ENCODE results near the gene HIGD2B.

HIGD2B gene, protein sequence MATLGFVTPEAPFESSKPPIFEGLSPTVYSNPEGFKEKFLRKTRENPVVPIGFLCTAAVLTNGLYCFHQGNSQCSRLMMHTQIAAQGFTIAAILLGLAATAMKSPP

DNA sequence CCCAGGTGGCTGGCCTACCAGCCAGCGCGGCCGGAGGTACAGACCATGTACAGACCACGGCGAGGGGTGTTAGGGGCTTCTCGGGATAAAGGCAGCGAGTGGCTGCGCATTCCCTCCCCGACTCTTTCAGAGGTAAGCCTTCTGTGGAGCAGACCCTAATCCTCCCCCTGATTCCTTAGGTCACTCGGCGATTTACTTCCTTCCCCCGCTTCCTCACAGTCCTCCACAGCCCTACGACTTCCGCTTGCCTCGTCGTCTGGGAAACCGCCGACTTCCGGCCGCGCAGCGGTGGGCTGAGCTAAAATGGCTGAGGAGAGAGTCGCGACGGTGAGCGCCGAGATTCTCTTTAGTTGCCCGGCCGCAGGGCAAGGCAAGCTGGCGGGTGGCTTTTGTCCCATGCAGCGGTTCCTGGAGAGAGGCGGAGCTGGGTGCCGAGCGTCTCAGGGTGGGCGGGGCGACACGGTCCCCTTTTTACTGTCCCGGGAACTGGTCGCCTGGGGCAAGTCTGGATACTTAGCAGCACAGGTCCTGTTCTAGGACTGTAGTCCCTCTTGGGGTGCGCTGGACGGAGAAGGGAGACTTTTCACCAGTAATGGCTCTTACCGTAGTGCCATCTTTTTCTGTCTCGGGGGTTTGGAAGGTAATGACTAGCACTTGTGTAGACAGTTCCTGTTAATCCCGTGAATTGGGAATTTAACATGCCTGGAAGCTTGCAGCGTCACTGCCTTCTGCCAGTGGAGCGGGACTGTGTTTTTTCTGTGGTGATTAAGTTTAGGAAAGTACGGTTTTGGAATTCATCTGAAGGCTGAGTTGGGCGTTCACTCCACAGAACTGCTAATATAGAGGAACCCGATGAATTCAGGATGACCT is at the start of gene HIGD2B, which contains the start of gene BBS4:
Gene HIGD2B, minus strand, starts transcription at position 258 of the 870 bp plus-strand sequence. CDS start 9,808 bp downstream, outside the sequence.
Gene BBS4, plus strand, starts transcription at position 283 of the 870 bp plus-strand sequence. Its CDS starts 21 bp downstream, at position 304.
- CTCF ChIA-PET, result interaction anchor here (0.8 to 8.0 kb wide), 6 partner anchors 8 to 27 kb away, joined by 3 to 53 read pairs (median 4); no protein-coding TSS in a partner anchor
- TF ChIP-seq, protein P1, sequence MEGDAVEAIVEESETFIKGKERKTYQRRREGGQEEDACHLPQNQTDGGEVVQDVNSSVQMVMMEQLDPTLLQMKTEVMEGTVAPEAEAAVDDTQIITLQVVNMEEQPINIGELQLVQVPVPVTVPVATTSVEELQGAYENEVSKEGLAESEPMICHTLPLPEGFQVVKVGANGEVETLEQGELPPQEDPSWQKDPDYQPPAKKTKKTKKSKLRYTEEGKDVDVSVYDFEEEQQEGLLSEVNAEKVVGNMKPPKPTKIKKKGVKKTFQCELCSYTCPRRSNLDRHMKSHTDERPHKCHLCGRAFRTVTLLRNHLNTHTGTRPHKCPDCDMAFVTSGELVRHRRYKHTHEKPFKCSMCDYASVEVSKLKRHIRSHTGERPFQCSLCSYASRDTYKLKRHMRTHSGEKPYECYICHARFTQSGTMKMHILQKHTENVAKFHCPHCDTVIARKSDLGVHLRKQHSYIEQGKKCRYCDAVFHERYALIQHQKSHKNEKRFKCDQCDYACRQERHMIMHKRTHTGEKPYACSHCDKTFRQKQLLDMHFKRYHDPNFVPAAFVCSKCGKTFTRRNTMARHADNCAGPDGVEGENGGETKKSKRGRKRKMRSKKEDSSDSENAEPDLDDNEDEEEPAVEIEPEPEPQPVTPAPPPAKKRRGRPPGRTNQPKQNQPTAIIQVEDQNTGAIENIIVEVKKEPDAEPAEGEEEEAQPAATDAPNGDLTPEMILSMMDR (IDR thresholded peaks at IDR 0.05; ENCODE audit: control extremely low read depth, extremely low read depth, low read depth, missing control alignments), result no peak
- DNase-seq (ENCODE audit: extremely low spot score), result peak; percentile 88
- POLR2A ChIA-PET, result interaction anchor here (0.5 kb wide), 1 partner anchor 372 kb away, joined by 8 read pairs; no protein-coding TSS in a partner anchor

DNA sequence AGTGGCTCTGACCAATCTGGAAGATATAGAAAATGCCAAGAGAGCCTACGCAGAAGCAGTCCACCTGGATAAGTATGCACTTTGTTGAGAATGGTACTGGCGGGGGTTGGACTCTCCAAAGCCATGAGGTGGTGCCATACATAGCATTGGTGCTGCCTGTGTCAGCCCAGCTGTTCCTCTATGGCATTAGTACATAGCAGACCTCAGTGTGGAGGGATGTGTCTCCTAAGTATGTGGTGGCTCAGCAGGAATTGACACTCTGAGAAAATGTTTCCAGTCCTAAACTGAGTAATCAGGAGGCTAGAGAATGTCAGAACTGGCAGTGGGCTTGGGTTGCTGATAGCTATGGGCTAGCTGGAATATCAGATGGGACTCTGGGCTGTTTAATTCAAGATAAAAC is 49.1 kb upstream of the HIGD2B start:
- ChIA-PET POLR2A (no interaction called here), CTCF (interaction anchor here (0.8 to 6.9 kb wide), 5 partner anchors 8 to 136 kb away, joined by 3 to 74 read pairs (median 4); no protein-coding TSS in a partner anchor)
- DNase-seq (ENCODE audit: extremely low spot score), result no peak
- TF ChIP-seq, protein P1 (IDR thresholded peaks at IDR 0.05; ENCODE audit: control extremely low read depth, extremely low read depth, low read depth, missing control alignments), result no peak

DNA sequence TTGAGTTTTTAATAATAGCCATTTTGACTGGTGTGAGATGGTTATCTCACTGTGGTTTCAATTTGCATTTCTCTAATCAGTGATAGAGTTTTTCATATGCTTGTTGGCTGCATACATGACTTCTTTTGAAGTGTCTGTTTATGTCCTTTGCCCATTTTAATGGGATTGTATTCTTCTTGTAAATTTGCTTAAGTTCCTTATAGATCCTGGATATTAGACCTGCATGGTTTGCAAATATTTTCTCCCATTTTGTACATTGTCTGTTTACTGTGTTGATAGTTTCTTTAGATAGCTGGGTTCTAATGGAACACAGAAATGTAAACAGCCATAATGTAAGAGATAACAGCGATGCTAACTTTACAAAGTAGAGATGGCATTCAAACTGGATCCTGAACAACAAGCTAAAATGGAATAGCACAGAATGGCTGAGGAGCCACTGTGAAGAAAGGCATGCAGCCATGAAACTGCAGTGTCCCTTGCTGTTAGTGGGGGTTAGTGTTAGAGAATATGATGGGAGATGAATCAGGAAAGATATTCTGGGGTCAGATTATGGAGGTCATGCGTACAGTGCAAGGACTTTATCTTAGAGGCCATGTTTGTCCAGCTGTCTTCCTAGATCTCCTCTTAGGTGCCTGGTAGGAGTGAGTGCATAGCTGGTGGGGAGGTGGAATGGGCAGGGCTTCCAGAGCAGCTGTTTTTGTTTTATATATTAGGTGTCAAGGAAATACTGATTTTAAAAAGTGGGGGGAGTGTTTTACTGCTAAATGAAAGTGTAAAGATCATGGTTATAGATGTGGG is 48.2 kb upstream of the HIGD2B start:
- ChIA-PET CTCF (interaction anchor here (0.9 to 6.9 kb wide), 7 partner anchors 9 to 135 kb away, joined by 3 to 74 read pairs (median 3); no protein-coding TSS in a partner anchor), POLR2A (interaction anchor here (0.6 kb wide), 1 partner anchor 48 kb away, joined by 8 read pairs; no protein-coding TSS in a partner anchor)
- TF ChIP-seq, protein P1 (IDR thresholded peaks at IDR 0.05; ENCODE audit: control extremely low read depth, extremely low read depth, low read depth, missing control alignments), result no peak
- DNase-seq (ENCODE audit: extremely low spot score), result no peak

DNA sequence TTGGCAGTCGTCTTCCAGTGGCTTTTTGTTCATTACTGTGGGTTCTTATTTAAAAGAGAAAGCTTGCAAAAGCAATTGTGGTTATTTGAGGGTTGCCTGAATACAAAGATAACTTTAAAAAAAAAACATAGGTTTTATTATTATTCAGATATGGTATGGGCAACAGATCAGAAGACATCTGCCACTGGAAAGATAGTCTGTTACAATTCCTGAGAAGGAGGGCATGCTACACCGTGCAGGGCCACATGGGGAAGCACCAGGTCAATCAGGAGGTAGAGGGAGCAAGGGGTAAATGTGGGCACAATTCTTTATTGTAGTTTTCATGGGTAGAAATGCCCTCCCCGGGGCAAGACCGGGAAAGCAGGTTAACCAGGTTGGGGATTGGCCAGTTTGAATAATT is 46.5 kb upstream of the HIGD2B start:
- TF ChIP-seq, protein P1 (IDR thresholded peaks at IDR 0.05; ENCODE audit: control extremely low read depth, extremely low read depth, low read depth, missing control alignments), result no peak
- no peak for DNase-seq (ENCODE audit: extremely low spot score)
- CTCF ChIA-PET, result interaction anchor here (6.9 kb wide), 1 partner anchor 10 kb away, joined by 74 read pairs; no protein-coding TSS in a partner anchor
- POLR2A ChIA-PET, result no interaction called here

DNA sequence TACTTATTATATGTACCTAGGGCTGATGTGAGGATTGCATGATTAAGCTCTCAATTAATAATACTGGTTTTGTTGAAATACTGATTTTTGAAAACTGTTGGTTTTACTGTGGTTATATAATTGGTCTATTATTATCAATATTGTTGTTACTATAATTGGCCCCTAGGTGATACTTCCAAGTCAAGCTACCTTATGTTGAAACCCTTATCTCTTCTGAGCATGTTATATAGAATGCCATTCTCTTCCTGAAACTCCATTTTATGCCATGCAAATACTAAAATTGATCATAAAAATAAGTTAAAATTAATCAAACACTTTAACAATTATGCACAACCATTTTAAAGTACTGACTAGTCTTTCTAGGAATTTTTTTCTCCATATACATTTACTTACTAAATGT is 46.1 kb upstream of the HIGD2B start:
- ChIA-PET CTCF (interaction anchor here (4.0 to 6.9 kb wide), 2 partner anchors 10 to 13 kb away, joined by 19 to 74 read pairs; no protein-coding TSS in a partner anchor), POLR2A (no interaction called here)
- TF ChIP-seq, protein P1 (IDR thresholded peaks at IDR 0.05; ENCODE audit: control extremely low read depth, extremely low read depth, low read depth, missing control alignments), result no peak
- no peak for DNase-seq (ENCODE audit: extremely low spot score)

Data from GM10248 (cell line).